ENCODE data around the gene MFSD11. TPM values are rescaled to one million over a fixed set of nuclear protein-coding genes. Genes with fewer than 3 reads are reported as not detected.

Gene MFSD11
- total RNA-seq, 1 experiment from 2014 or later: 23.4 TPM

Other genes with a start within 250 kb of the MFSD11 start
- 22.6 and 24.0 TPM in 2 replicates for gene RHBDF2, start 236.7 kb upstream of the MFSD11 start, total RNA-seq (2014; rRNA removed; shearing (Covaris generic))
- 1.1 and 2.0 TPM in 2 replicates for gene CYGB, start 200.4 kb upstream of the MFSD11 start, total RNA-seq (2014; rRNA removed; shearing (Covaris generic))
- gene PRCD, start 198.1 kb upstream of the MFSD11 start, total RNA-seq (2014; rRNA removed; shearing (Covaris generic)): under 0.01 and 0.48 TPM in 2 replicates
- gene ST6GALNAC2, start 152.3 kb upstream of the MFSD11 start, total RNA-seq (2014; rRNA removed; shearing (Covaris generic)): 10.7 and 11.4 TPM in 2 replicates
- gene ST6GALNAC1, start 94.4 kb upstream of the MFSD11 start, total RNA-seq (2014; rRNA removed; shearing (Covaris generic)): not detected in 2 replicates
- 59.6 and 59.9 TPM in 2 replicates for gene MXRA7, start 27.2 kb upstream of the MFSD11 start, total RNA-seq (2014; rRNA removed; shearing (Covaris generic))
- gene JMJD6, start 11.5 kb upstream of the MFSD11 start, total RNA-seq (2014; rRNA removed; shearing (Covaris generic)): 24.9 and 26.2 TPM in 2 replicates
- gene METTL23, start 11.3 kb upstream of the MFSD11 start, total RNA-seq (2014; rRNA removed; shearing (Covaris generic)): 47.9 and 56.9 TPM in 2 replicates
- gene SRSF2, start 788 bp upstream of the MFSD11 start, total RNA-seq (2014; rRNA removed; shearing (Covaris generic)): 232 and 251 TPM in 2 replicates
- gene MGAT5B, start 130.3 kb downstream of the MFSD11 start, total RNA-seq (2014; rRNA removed; shearing (Covaris generic)): 4.9 and 6.9 TPM in 2 replicates